GM23338 (cell line): ENCODE data around the gene UST. TPM values are rescaled to one million over a fixed set of nuclear protein-coding genes. Genes with fewer than 3 reads are reported as not detected.

Experiments
- ATAC-seq: fragments of 200-7000 bp; cut with Tn5 transposase; 3 replicates; pipeline ENCODE4 v1.9.1; 2020
- DNase-seq: peaks from one replicate; pipeline ENCODE4 v3.0.0-alpha.2; 2015; ENCODE audit warnings: low spot score
- H2AFZ ChIP-seq: fragments of 200-600 bp; sonication (generic); 2 replicates; pipeline ENCODE4 v1.8.0; 2016; ENCODE audit warnings: antibody characterized with exemption, mild to moderate bottlenecking, moderate library complexity
- H3F3A ChIP-seq: fragments of 200-600 bp; sonication (generic); replicated peaks from 2 replicates; pipeline ENCODE4 v1.8.0; 2017; ENCODE audit warnings: antibody characterized with exemption, mixed run types, low read depth
- H3K27ac ChIP-seq: fragments of 200-600 bp; sonication (generic); 2 replicates; pipeline ENCODE4 v1.6.1; 2016; ENCODE audit warnings: low read depth
- H3K27me3 ChIP-seq: fragments of 200-600 bp; sonication (generic); 2 replicates; pipeline ENCODE4 v1.8.0; 2016; ENCODE audit warnings: mild to moderate bottlenecking, mixed run types, moderate library complexity; ENCODE audit not compliant: insufficient read depth
- H3K36me3 ChIP-seq: fragments of 200-600 bp; sonication (generic); 2 replicates; pipeline ENCODE4 v1.8.0; 2016; ENCODE audit warnings: mild to moderate bottlenecking; ENCODE audit not compliant: insufficient read depth
- H3K4me1 ChIP-seq: fragments of 200-600 bp; sonication (generic); 2 replicates; pipeline ENCODE4 v1.8.0; 2016; ENCODE audit warnings: mild to moderate bottlenecking, moderate library complexity; ENCODE audit not compliant: insufficient read depth
- H3K4me2 ChIP-seq: fragments of 200-600 bp; sonication (generic); 2 replicates; pipeline ENCODE4 v1.7.1; 2017; ENCODE audit warnings: mixed run types
- H3K4me3 ChIP-seq: fragments of 200-600 bp; sonication (generic); 2 replicates; pipeline ENCODE4 v1.6.1; 2016; ENCODE audit warnings: mixed run types
- H3K79me2 ChIP-seq: fragments of 200-600 bp; sonication (generic); replicated peaks from 2 replicates; pipeline ENCODE4 v1.8.0; 2017; ENCODE audit warnings: mild to moderate bottlenecking; ENCODE audit not compliant: insufficient read depth
- H3K9me2 ChIP-seq: fragments of 200-600 bp; sonication (generic); 2 replicates; pipeline ENCODE4 v1.8.0; 2017; ENCODE audit not compliant: insufficient read depth
- H4K20me1 ChIP-seq: fragments of 200-600 bp; sonication (generic); replicated peaks from 2 replicates; pipeline ENCODE4 v1.8.0; 2017; ENCODE audit warnings: mild to moderate bottlenecking; ENCODE audit not compliant: insufficient read depth
- H3K27ac Mint-ChIP-seq: 2 replicates; pipeline ENCODE4 v1.8.0; 2020; ENCODE audit warnings: inconsistent platforms, mild to moderate bottlenecking, moderate library complexity, mixed read lengths
- H3K27me3 Mint-ChIP-seq: 3 replicates; pipeline ENCODE4 v1.8.0; 2022; ENCODE audit warnings: low read depth, mild to moderate bottlenecking, moderate library complexity, mixed read lengths, inconsistent platforms; ENCODE audit not compliant: insufficient read depth, poor library complexity
- H3K36me3 Mint-ChIP-seq: 3 replicates; pipeline ENCODE4 v1.8.0; 2021; ENCODE audit warnings: low read depth, mild to moderate bottlenecking, inconsistent platforms, moderate library complexity, mixed read lengths
- H3K4me1 Mint-ChIP-seq: 3 replicates; pipeline ENCODE4 v1.8.0; 2020; ENCODE audit warnings: mild to moderate bottlenecking, inconsistent platforms, mixed read lengths
- H3K4me3 Mint-ChIP-seq: 3 replicates; pipeline ENCODE4 v1.8.0; 2021; ENCODE audit warnings: moderate library complexity, mild to moderate bottlenecking, inconsistent platforms, mixed read lengths
- H3K9me3 Mint-ChIP-seq: 3 replicates; pipeline ENCODE4 v1.8.0; 2020; ENCODE audit warnings: moderate library complexity, mild to moderate bottlenecking, inconsistent platforms, mixed read lengths
- CREB1 ChIP-seq: fragments of 250-450 bp; sonication (Bioruptor Pico); IDR thresholded peaks from 2 replicates; pipeline ENCODE4 v1.5.0; 2020; ENCODE audit warnings: low read depth, mild to moderate bottlenecking, moderate library complexity
- EZH2 ChIP-seq: fragments of 200-600 bp; sonication (generic); IDR thresholded peaks from one replicate; pipeline ENCODE4 v1.8.0; 2017; ENCODE audit warnings: antibody characterized with exemption, mild to moderate bottlenecking, low read depth; ENCODE audit not compliant: unreplicated experiment
- EZH2phosphoT487 ChIP-seq: fragments of 200-600 bp; sonication (generic); IDR thresholded peaks from one replicate; pipeline ENCODE4 v1.8.1; 2018; ENCODE audit warnings: antibody characterized with exemption; ENCODE audit not compliant: unreplicated experiment
- JUNB ChIP-seq: IDR thresholded peaks from one replicate; pipeline ENCODE4 v1.6.1; 2016; ENCODE audit warnings: antibody characterized with exemption; ENCODE audit not compliant: unreplicated experiment
- NANOG ChIP-seq: IDR thresholded peaks from 2 replicates; pipeline ENCODE4 v1.6.1; 2016; ENCODE audit warnings: antibody characterized with exemption, borderline replicate concordance
- POLR2AphosphoS5 ChIP-seq: IDR thresholded peaks from 2 replicates; pipeline ENCODE4 v1.6.1; 2016; ENCODE audit warnings: antibody characterized with exemption, low read depth
- STAT1 ChIP-seq: IDR thresholded peaks from one replicate; pipeline ENCODE4 v1.6.1; 2016; ENCODE audit warnings: antibody characterized with exemption; ENCODE audit not compliant: unreplicated experiment
- ZNF331 ChIP-seq: fragments of 250-450 bp; sonication (Bioruptor Pico); IDR thresholded peaks from 2 replicates; pipeline ENCODE4 v1.5.0; 2020; ENCODE audit warnings: low read depth, mild to moderate bottlenecking, moderate library complexity
- polyA plus RNA-seq: library from polyadenylated mRNA; unstranded; fragments of >200 nt; fragmentation: Nextera tagmentation; extraction: Ambion mirVana; gene quantifications from 2 replicates; pipeline ENCODE4 v1.2.1, GENCODE V29; 2016
- total RNA-seq: library from RNA; depleted of rRNA; stranded (reverse); fragments of >200 nt; shearing (Covaris generic); gene quantifications from 2 replicates; pipeline ENCODE4 v1.2.3, GENCODE V29; 2014
- TF ChIP-seq, protein P1 (sequence below): IDR thresholded peaks from one replicate; pipeline ENCODE4 v1.6.1; 2018; ENCODE audit warnings: antibody characterized with exemption; ENCODE audit not compliant: unreplicated experiment
- TF ChIP-seq, protein P2 (sequence below): IDR thresholded peaks from 2 replicates; pipeline ENCODE4 v1.6.1; 2016; ENCODE audit warnings: antibody characterized with exemption
- TF ChIP-seq, protein P3 (sequence below), 2 experiments: fragments of 200-600 bp in 1 of 2; sonication (generic) in 1 of 2; conservative IDR thresholded peaks; 2 replicates each; pipeline versions ENCODE4 v1.5.1 to v1.6.1; 2016 to 2017; ENCODE audit warnings: antibody characterized with exemption in 2 of 2, low read depth in 2 of 2, mild to moderate bottlenecking in 2 of 2, moderate library complexity in 1 of 2

The UST gene
- total and polyA plus RNA-seq, 2 experiments from 2014 or later: 12.6 to 33.0 TPM

DNA sequence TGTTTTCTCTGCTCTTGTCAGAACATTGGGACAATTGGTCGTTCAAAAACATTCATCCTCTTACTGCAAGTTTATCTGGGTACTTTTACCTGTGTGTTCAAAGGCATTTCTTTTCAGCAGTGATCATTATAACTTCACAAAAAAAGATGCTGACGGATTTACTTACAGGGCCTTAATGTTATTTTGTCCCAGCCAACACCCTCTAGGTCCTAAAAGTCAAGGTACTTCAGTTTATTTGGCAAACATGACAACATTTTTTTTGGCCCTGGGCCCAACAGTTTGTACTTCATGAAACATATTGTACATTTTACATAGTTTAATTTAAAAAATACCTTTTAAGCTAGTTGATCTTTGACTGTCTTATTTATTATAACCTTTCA is 329.5 kb downstream of the UST start:
- Mint-ChIP-seq H3K27ac (no peak overlapping the region), H3K9me3 (no peaks in the 10 kb centered on the region)

DNA sequence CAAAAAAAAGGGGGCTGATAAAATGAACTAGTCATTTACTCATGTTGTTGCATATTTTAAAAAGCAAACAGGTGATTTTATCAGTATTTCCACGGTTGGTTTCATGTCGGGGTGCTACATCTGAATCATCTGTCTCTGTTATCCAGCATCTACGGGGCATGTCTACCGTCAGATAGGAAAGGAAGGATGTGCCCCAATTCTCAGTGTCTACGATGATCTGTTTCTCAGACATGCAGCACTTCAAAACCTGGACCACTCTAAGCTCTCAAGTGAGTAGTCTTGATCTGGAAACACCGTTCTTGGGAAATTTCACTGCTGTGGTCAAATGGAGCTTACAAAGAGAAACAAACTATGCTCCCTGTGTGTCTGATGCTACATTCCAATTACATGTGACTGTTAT is 330.4 kb downstream of the UST start:
- Mint-ChIP-seq H3K9me3 (no peaks in the 10 kb centered on the region), H3K4me3 (no peak overlapping the region), H3K27ac (no peak overlapping the region), H3K27me3 (peaks cover 2% of the 10 kb centered on the region), H3K4me1 (peaks cover 14% of the 10 kb centered on the region; the same call in 2 of the 3 replicates), H3K36me3 (peaks cover 31% of the 10 kb centered on the region; the same call in 2 of the 3 replicates)
- H3K9me2 ChIP-seq: no peaks in the 10 kb centered on the region
- H3K27me3 ChIP-seq: no peaks in the 10 kb centered on the region
- ATAC-seq (no peak), DNase-seq (no peak)
- no peaks in the 10 kb centered on the region for H3K4me1 ChIP-seq
- no peak overlapping the region for H3K4me2 ChIP-seq
- no peaks in the 10 kb centered on the region for H3K79me2 ChIP-seq
- no peak overlapping the region for H3K27ac ChIP-seq
- H3F3A ChIP-seq: no peaks in the 10 kb centered on the region
- H3K36me3 ChIP-seq: 0 out of 2 replicates have a peak, but pooled peaks cover 4% of the 10 kb centered on the region
- H2AFZ ChIP-seq: no peak overlapping the region
- no peaks in the 10 kb centered on the region for H4K20me1 ChIP-seq
- H3K4me3 ChIP-seq: no peak overlapping the region
- TF ChIP-seq, protein P1, sequence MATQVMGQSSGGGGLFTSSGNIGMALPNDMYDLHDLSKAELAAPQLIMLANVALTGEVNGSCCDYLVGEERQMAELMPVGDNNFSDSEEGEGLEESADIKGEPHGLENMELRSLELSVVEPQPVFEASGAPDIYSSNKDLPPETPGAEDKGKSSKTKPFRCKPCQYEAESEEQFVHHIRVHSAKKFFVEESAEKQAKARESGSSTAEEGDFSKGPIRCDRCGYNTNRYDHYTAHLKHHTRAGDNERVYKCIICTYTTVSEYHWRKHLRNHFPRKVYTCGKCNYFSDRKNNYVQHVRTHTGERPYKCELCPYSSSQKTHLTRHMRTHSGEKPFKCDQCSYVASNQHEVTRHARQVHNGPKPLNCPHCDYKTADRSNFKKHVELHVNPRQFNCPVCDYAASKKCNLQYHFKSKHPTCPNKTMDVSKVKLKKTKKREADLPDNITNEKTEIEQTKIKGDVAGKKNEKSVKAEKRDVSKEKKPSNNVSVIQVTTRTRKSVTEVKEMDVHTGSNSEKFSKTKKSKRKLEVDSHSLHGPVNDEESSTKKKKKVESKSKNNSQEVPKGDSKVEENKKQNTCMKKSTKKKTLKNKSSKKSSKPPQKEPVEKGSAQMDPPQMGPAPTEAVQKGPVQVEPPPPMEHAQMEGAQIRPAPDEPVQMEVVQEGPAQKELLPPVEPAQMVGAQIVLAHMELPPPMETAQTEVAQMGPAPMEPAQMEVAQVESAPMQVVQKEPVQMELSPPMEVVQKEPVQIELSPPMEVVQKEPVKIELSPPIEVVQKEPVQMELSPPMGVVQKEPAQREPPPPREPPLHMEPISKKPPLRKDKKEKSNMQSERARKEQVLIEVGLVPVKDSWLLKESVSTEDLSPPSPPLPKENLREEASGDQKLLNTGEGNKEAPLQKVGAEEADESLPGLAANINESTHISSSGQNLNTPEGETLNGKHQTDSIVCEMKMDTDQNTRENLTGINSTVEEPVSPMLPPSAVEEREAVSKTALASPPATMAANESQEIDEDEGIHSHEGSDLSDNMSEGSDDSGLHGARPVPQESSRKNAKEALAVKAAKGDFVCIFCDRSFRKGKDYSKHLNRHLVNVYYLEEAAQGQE: no peak
- TF ChIP-seq POLR2AphosphoS5: no peak
- TF ChIP-seq, protein P2, sequence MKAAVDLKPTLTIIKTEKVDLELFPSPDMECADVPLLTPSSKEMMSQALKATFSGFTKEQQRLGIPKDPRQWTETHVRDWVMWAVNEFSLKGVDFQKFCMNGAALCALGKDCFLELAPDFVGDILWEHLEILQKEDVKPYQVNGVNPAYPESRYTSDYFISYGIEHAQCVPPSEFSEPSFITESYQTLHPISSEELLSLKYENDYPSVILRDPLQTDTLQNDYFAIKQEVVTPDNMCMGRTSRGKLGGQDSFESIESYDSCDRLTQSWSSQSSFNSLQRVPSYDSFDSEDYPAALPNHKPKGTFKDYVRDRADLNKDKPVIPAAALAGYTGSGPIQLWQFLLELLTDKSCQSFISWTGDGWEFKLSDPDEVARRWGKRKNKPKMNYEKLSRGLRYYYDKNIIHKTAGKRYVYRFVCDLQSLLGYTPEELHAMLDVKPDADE: no peak
- TF ChIP-seq NANOG: no peak
- no peak for TF ChIP-seq EZH2phosphoT487
- no peak for TF ChIP-seq EZH2
- TF ChIP-seq STAT1: no peak
- TF ChIP-seq, protein P3, sequence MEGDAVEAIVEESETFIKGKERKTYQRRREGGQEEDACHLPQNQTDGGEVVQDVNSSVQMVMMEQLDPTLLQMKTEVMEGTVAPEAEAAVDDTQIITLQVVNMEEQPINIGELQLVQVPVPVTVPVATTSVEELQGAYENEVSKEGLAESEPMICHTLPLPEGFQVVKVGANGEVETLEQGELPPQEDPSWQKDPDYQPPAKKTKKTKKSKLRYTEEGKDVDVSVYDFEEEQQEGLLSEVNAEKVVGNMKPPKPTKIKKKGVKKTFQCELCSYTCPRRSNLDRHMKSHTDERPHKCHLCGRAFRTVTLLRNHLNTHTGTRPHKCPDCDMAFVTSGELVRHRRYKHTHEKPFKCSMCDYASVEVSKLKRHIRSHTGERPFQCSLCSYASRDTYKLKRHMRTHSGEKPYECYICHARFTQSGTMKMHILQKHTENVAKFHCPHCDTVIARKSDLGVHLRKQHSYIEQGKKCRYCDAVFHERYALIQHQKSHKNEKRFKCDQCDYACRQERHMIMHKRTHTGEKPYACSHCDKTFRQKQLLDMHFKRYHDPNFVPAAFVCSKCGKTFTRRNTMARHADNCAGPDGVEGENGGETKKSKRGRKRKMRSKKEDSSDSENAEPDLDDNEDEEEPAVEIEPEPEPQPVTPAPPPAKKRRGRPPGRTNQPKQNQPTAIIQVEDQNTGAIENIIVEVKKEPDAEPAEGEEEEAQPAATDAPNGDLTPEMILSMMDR (conservative IDR thresholded peaks at IDR 0.05; ENCODE audit: low read depth in 2 of 2): no peak
- no peak for TF ChIP-seq CREB1 (CRISPR knock-in tag)
- TF ChIP-seq JUNB: no peak

More for the DNA sequence above, 329.5 kb downstream of the UST start:
- H3K4me3 ChIP-seq: no peak overlapping the region
- no peaks in the 10 kb centered on the region for H3K27me3 ChIP-seq
- no peak overlapping the region for H2AFZ ChIP-seq
- TF ChIP-seq, protein P2: no peak
- TF ChIP-seq ZNF331 (CRISPR knock-in tag) (no peak), CREB1 (CRISPR knock-in tag) (no peak), POLR2AphosphoS5 (no peak), JUNB (no peak), STAT1 (no peak), EZH2 (no peak)
- H4K20me1 ChIP-seq: no peaks in the 10 kb centered on the region
- Mint-ChIP-seq H3K27me3 (peaks cover 2% of the 10 kb centered on the region), H3K36me3 (peaks cover 34% of the 10 kb centered on the region; the same call in 2 of the 3 replicates), H3K4me1 (peaks cover 10% of the 10 kb centered on the region; the same call in 2 of the 3 replicates), H3K4me3 (no peak overlapping the region)
- H3F3A ChIP-seq: no peaks in the 10 kb centered on the region
- H3K27ac ChIP-seq: no peak overlapping the region
- H3K9me2 ChIP-seq: no peaks in the 10 kb centered on the region
- no peaks in the 10 kb centered on the region for H3K79me2 ChIP-seq
- no peaks in the 10 kb centered on the region for H3K4me1 ChIP-seq
- ATAC-seq: no peak
- H3K4me2 ChIP-seq: no peak overlapping the region
- no peak for DNase-seq
- H3K36me3 ChIP-seq: 0 out of 2 replicates have a peak, but pooled peaks cover 4% of the 10 kb centered on the region
